ENCODE data around the gene CPLX1. TPM values are rescaled to one million over a fixed set of nuclear protein-coding genes. Genes with fewer than 3 reads are reported as not detected.
"Not testable (repeated sequence)": the region's sequence is repeated elsewhere in the genome, so short reads cannot be mapped to it uniquely, and the experiment has no call there.

CPLX1 gene
- total RNA-seq, 1 donor from 2014 or later = 115 TPM

GRCh38 chr4:760616-761015, 65.3 kb downstream of the CPLX1 start:
- peaks cover 41% of the 10 kb centered on the region for H3K36me3 Mint-ChIP-seq (ENCODE audit: unreplicated experiment)
- H3K9me3 Mint-ChIP-seq (ENCODE audit: unreplicated experiment) = peaks cover 26% of the 10 kb centered on the region
- peak overlapping the region; percentile 10 for H3K4me3 Mint-ChIP-seq (ENCODE audit: unreplicated experiment)
- no peak for DNase-seq
- H3K4me1 Mint-ChIP-seq (ENCODE audit: low read depth, unreplicated experiment) = peaks cover 15% of the 10 kb centered on the region
- no peak for TF ChIP-seq CTCF (IDR thresholded peaks at IDR 0.05; ENCODE audit: partially characterized antibody, unreplicated experiment)
- H3K27me3 Mint-ChIP-seq (ENCODE audit: unreplicated experiment) = peaks cover 30% of the 10 kb centered on the region
- peak overlapping the region; percentile 10 for H3K27ac Mint-ChIP-seq (ENCODE audit: unreplicated experiment)

DNA sequence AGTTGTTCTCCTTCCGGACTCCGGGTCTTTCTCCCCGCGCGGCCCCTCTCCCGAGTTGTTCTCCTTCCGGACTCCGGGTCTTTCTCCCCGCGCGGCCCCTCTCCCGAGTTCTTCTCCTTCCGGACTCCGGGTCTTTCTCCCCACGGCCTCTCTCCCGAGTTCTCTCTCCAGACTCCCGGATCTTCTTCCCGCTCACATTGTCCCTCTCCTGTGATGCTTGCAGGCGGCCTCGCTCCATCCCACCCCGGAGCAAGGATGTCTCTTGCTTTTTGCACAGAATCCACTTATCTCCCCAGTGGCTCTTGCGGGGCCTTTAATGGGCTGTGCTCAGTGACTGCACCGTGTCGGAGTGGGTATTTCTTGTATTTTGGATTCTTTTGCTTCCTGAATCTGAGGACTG, 66.1 kb downstream of the CPLX1 start:
- H3K36me3 Mint-ChIP-seq (ENCODE audit: unreplicated experiment) = peaks cover 42% of the 10 kb centered on the region

DNA sequence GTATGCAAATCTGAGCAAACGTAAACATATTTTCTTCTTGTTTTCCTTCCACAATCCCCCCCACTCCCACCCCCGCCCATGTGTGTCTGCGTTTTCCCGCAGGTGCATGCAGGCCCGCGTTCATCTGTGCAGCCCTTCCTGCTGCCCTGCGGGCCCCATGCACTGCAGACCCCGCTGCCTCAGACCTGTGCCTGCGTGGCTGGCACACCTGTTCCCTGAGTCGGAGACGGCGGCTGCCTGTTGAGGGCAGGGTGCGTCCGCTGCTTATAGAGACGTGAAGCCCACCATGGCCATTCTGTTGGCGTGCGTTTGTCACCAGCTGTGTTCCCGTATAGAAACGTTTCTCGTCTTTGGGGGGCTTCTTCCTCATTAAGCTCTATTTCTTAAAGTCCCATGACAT, 68.8 kb downstream of the CPLX1 start:
- H3K4me1 Mint-ChIP-seq (ENCODE audit: low read depth, unreplicated experiment) = peaks cover 16% of the 10 kb centered on the region
- H3K36me3 Mint-ChIP-seq (ENCODE audit: unreplicated experiment) = peaks cover 27% of the 10 kb centered on the region
- peaks cover 15% of the 10 kb centered on the region for H3K27me3 Mint-ChIP-seq (ENCODE audit: unreplicated experiment)
- DNase-seq = no peak
- H3K27ac Mint-ChIP-seq (ENCODE audit: unreplicated experiment) = no peak overlapping the region
- no peak for TF ChIP-seq CTCF (IDR thresholded peaks at IDR 0.05; ENCODE audit: partially characterized antibody, unreplicated experiment)
- no peak overlapping the region for H3K4me3 Mint-ChIP-seq (ENCODE audit: unreplicated experiment)
- peaks cover 12% of the 10 kb centered on the region for H3K9me3 Mint-ChIP-seq (ENCODE audit: unreplicated experiment)

More for the DNA sequence above, 66.1 kb downstream of the CPLX1 start:
- Mint-ChIP-seq H3K9me3 (ENCODE audit: unreplicated experiment) (peaks cover 25% of the 10 kb centered on the region), H3K27ac (ENCODE audit: unreplicated experiment) (peak overlapping the region; percentile 54), H3K4me3 (ENCODE audit: unreplicated experiment) (peak overlapping the region; percentile 35), H3K4me1 (ENCODE audit: low read depth, unreplicated experiment) (peaks cover 17% of the 10 kb centered on the region), H3K27me3 (ENCODE audit: unreplicated experiment) (peaks cover 30% of the 10 kb centered on the region)
- DNase-seq = not testable (repeated sequence)

- Mint-ChIP-seq H3K9me3 (ENCODE audit: unreplicated experiment) (peaks cover 16% of the 10 kb centered on the region), H3K36me3 (ENCODE audit: unreplicated experiment) (peaks cover 3% of the 10 kb centered on the region), H3K27me3 (ENCODE audit: unreplicated experiment) (peaks cover 4% of the 10 kb centered on the region), H3K27ac (ENCODE audit: unreplicated experiment) (no peak overlapping the region), H3K4me1 (ENCODE audit: low read depth, unreplicated experiment) (peaks cover 18% of the 10 kb centered on the region), H3K4me3 (ENCODE audit: unreplicated experiment) (peak overlapping the region; percentile 20)
- DNase-seq = no peak
- no peak for TF ChIP-seq CTCF (IDR thresholded peaks at IDR 0.05; ENCODE audit: partially characterized antibody, unreplicated experiment)
Measured at GRCh38 chr4:754221-755120, 71.5 kb downstream of the CPLX1 start.

GRCh38 chr4:753186-753585, 72.7 kb downstream of the CPLX1 start:
- H3K4me3 Mint-ChIP-seq (ENCODE audit: unreplicated experiment); H3K36me3 Mint-ChIP-seq (ENCODE audit: unreplicated experiment): not testable (repeated sequence)
- H3K9me3 Mint-ChIP-seq (ENCODE audit: unreplicated experiment) = peaks cover 20% of the 10 kb centered on the region

More at GRCh38 chr4:753186-753585, 72.7 kb downstream of the CPLX1 start:
- H3K27ac Mint-ChIP-seq (ENCODE audit: unreplicated experiment); DNase-seq; H3K27me3 Mint-ChIP-seq (ENCODE audit: unreplicated experiment): not testable (repeated sequence)
- H3K4me1 Mint-ChIP-seq (ENCODE audit: low read depth, unreplicated experiment) = peaks cover 18% of the 10 kb centered on the region

Data from glutamatergic neuron (in vitro differentiated cells).